Left lung (tissue), 14 donors: Measurements from ENCODE around the gene CHST4. TPM values are rescaled to one million over a fixed set of nuclear protein-coding genes. Genes with fewer than 3 reads are reported as not detected.

Experiments
- ATAC-seq: fragments of 200-7000 bp; cut with Tn5 transposase; one replicate; pipeline ENCODE4 v1.9.1; 2020; ENCODE audit warnings: moderate library complexity
- DNase-seq, 4 donors: peaks; one replicate each; pipeline ENCODE4 v3.0.0-alpha.2; 2013 to 2020
- H3K27ac ChIP-seq, 2 donors: fragments of 200-600 bp; sonication (generic) in 1 of 2; one replicate each; pipeline versions ENCODE4 v1.5.0 to v1.8.0; 2020 to 2021
- H3K27me3 ChIP-seq, 2 donors: fragments of 200-600 bp; sonication (generic) in 1 of 2; one replicate each; pipeline versions ENCODE4 v1.5.0 to v1.8.0; 2020 to 2021
- H3K36me3 ChIP-seq, 2 donors: fragments of 200-600 bp; sonication (generic) in 1 of 2; one replicate each; pipeline versions ENCODE4 v1.5.0 to v1.8.0; 2020 to 2021
- H3K4me1 ChIP-seq, 2 donors: fragments of 200-600 bp; one replicate each; pipeline ENCODE4 v1.8.0; 2021
- H3K4me3 ChIP-seq, 2 donors: fragments of 200-600 bp; sonication (generic) in 1 of 2; one replicate each; pipeline versions ENCODE4 v1.5.0 to v1.8.0; 2020 to 2021; ENCODE audit warnings: mild to moderate bottlenecking in 1 of 2
- H3K9me3 ChIP-seq, 2 donors: fragments of 200-600 bp; sonication (generic) in 1 of 2; one replicate each; pipeline versions ENCODE4 v1.5.0 to v1.8.0; 2020 to 2021
- CTCF ChIP-seq, 2 donors: fragments of 200-600 bp; sonication (generic) in 1 of 2; IDR thresholded peaks; one replicate each; pipeline versions ENCODE4 v1.5.0 to v1.8.0; 2021; ENCODE audit warnings: antibody characterized with exemption in 2 of 2
- intact Hi-C, 2 donors: fragments of 100-400 bp; cut with DNase I; formaldehyde crosslinking; loops; one replicate each; pipeline versions ENCODE4 v1.11.2 to v1.14.2; 2022
- long read RNA-seq, 12 donors: library from polyadenylated mRNA in 2 of 12; unstranded in 2 of 12; transcript quantifications; one replicate each; pipeline ENCODE4 v2.0.0 and lab custom pipeline, GENCODE V29; 2019 to 2026
- polyA plus RNA-seq, 6 donors: library from polyadenylated mRNA; unstranded; fragments of 120-200 nt; gene quantifications; one replicate each; pipeline ENCODE4 v1.2.1, GENCODE V29; 2013; ENCODE audit not compliant: insufficient read length in 6 of 6
- total RNA-seq, 2 donors: library from RNA; stranded (reverse); fragmentation: NEBNext Ultra II Directional; extraction: Animal tissue kit (Norgen Biotek cat#: 25700); gene quantifications; one replicate each; pipeline ENCODE4 v1.2.1, GENCODE V29; 2021
- donor health status: DM: no; HTN: yes; CAD: no.
- donor health status: DM: no; HTN: no; CAD: no.

CHST4 gene
- total RNA-seq, result under 1 TPM; 0.12 to 0.26 TPM
- polyA plus RNA-seq, result under 1 TPM in 3 of 6 donors, not detected in 3; 0.07 to 0.14 (median 0.10) TPM
- long read RNA-seq, donor 1, partial matches to known transcripts, result 0 of 1 reads
- long read RNA-seq, donor 1, other reads (novel, unspliced or antisense), result 0 of 1 reads
- long read RNA-seq, donor 2, result 0 reads
- long read RNA-seq, donor 3, result 0 reads
- long read RNA-seq, donor 4, result 0 reads
- long read RNA-seq, donor 5, result 0 reads
- long read RNA-seq, donor 6, result 0 reads
- long read RNA-seq, donor 7, result 0 reads
- long read RNA-seq, donor 8, result 0 reads
- long read RNA-seq, donor 9, result 0 reads
- long read RNA-seq, donor 10, result 0 reads
- long read RNA-seq, donor 11, result 0 reads
- long read RNA-seq, donor 12, partial matches to known transcripts, result 0 of 1 reads
- long read RNA-seq, donor 12, other reads (novel, unspliced or antisense), result 0 of 1 reads

GRCh38 chr16:71526111-71526631, at the start of gene CHST4:
Gene CHST4, plus strand, starts transcription at chr16:71526426. Its CDS starts 10,252 bp downstream, at chr16:71536678.
- Histone ChIP-seq H3K36me3 (no peaks in the 10 kb centered on the region), H3K4me3 (no peak within 1 kb of the TSS), H3K27ac (no peak within 1 kb of the TSS), H3K4me1 (no peaks in the 10 kb centered on the region), H3K9me3 (no peaks in the 10 kb centered on the region), H3K27me3 (peaks cover 0 to 20% of the 10 kb centered on the region in 2 donors)
- peak; percentile 74 for ATAC-seq
- peak in 1 of 4 donors; percentile 3 for DNase-seq
- intact Hi-C loops, result no loop called here
- no peak for TF ChIP-seq CTCF (IDR thresholded peaks at IDR 0.05)

DNA sequence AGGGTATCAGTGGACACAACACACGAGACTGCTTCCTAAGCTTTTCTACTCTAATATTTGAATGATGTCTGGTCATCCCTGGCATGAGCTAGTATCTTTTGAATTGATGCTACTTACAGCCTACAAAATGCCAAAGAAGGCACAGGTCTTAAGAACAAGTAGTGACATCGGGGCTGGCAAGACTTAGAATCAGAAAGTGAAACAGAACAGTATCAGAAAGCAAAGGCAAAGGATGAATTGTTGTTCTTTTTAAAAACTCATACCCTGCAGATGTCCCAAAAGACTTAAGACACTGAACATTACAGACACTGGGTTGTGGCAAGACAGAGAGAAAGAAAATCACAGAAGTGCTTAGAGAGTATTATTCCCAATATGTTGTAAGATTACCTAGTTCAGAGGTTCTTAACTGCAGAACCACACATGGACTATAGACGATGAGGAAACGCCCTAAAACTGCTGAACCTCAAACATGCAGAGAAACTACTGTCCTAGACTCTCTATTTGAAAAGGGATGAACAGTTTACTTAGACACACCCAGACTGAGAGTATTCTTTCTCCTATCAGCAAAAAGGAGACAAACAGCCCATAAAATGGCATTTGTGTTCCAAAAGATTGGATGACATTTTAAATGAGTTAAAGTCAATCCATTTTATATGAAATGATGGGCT, 49.6 kb upstream of the CHST4 start:
- H3K4me1 ChIP-seq, result no peaks in the 10 kb centered on the region
- H3K4me3 ChIP-seq, result no peak overlapping the region
- no peaks in the 10 kb centered on the region for H3K27me3 ChIP-seq
- peaks cover 0 to 39% of the 10 kb centered on the region in 2 donors for H3K36me3 ChIP-seq
- TF ChIP-seq CTCF (IDR thresholded peaks at IDR 0.05), result no peak
- H3K27ac ChIP-seq, result no peak overlapping the region
- ATAC-seq (no peak), DNase-seq (no peak)
- no peaks in the 10 kb centered on the region for H3K9me3 ChIP-seq
- intact Hi-C loops, result no loop called here

GRCh38 chr16:71479420-71479819, 46.8 kb upstream of the CHST4 start:
- peak in 1 of 4 donors; percentile 9 for DNase-seq
- Histone ChIP-seq H3K27me3 (no peaks in the 10 kb centered on the region), H3K4me3 (no peak overlapping the region), H3K27ac (no peak overlapping the region), H3K9me3 (no peaks in the 10 kb centered on the region), H3K4me1 (peaks cover 0 to 7% of the 10 kb centered on the region in 2 donors), H3K36me3 (peaks cover 0 to 39% of the 10 kb centered on the region in 2 donors)
- intact Hi-C loops, result no loop called here
- ATAC-seq, result peak; percentile 27
- TF ChIP-seq CTCF (IDR thresholded peaks at IDR 0.05), result no peak

DNA sequence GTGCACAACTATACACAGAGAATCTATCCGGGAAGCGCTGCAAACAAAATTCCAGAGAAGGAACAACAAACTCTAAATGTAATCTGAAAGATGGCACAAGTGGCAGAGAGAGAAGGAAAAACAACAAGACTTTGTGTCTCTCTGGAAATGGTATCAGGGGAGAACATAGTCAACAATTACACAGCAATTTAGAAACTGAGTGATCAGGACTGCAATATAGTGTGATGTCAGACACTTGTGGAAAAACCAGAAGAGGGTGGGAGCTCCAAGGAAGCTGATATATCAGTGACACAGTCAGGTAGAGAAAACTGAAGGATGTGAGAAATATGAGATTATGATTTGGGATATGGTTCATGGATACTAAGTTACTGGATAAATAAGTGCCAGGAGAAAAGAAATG, 45.3 kb upstream of the CHST4 start:
- ATAC-seq (no peak), DNase-seq (no peak)
- TF ChIP-seq CTCF (IDR thresholded peaks at IDR 0.05), result no peak
- Histone ChIP-seq H3K9me3 (no peaks in the 10 kb centered on the region), H3K27me3 (no peaks in the 10 kb centered on the region), H3K27ac (no peak overlapping the region), H3K36me3 (peaks cover 0 to 25% of the 10 kb centered on the region in 2 donors), H3K4me3 (no peak overlapping the region), H3K4me1 (peaks cover 0 to 7% of the 10 kb centered on the region in 2 donors)
- intact Hi-C loops, result no loop called here

DNA sequence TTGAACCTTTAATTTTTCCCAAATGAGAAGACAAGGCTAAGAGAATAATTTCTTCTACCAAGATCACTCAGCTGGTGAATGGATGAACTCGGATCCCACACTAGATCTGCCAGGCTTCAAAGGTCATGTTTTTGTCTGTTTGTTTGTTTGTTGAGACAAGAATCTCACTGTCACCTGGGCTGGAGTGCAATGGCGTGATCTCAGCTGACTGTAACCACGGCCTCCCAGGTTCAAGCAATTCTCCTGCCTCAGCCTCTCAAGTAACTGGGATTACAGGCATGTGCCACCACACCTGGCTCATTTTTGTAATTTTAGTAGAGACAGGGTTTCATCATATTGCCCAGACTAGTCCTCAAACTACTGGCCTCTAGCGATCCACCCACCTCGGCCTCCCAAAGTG, 43.7 kb upstream of the CHST4 start:
- intact Hi-C loops, result no loop called here
- Histone ChIP-seq H3K4me3 (no peak overlapping the region), H3K4me1 (peaks cover 0 to 7% of the 10 kb centered on the region in 2 donors), H3K27ac (no peak overlapping the region), H3K27me3 (no peaks in the 10 kb centered on the region), H3K36me3 (peaks cover 0 to 10% of the 10 kb centered on the region in 2 donors), H3K9me3 (no peaks in the 10 kb centered on the region)
- ATAC-seq (no peak), DNase-seq (no peak)
- TF ChIP-seq CTCF (IDR thresholded peaks at IDR 0.05), result no peak
